ENCODE data around the gene PSMD8.
"Not testable (repeated sequence)": the region's sequence is repeated elsewhere in the genome, so short reads cannot be mapped to it uniquely, and the experiment has no call there.

Gene PSMD8

GRCh38 chr19:38339011-38339410 lies 35.4 kb upstream of the PSMD8 start:
- not testable (repeated sequence) for H3K9me3 ChIP-seq (replicated peaks in 1 of 2; ENCODE audit: control insufficient read depth in 2 of 2, insufficient read depth in 1 of 2, low read depth in 1 of 2, low read length in 2 of 2); H3K36me3 ChIP-seq (replicated peaks in 1 of 2; ENCODE audit: control insufficient read depth in 2 of 2, insufficient read depth in 2 of 2, low read length in 2 of 2); H4K8ac ChIP-seq (ENCODE audit: low read depth, low read length); H4K91ac ChIP-seq (ENCODE audit: low read depth, low read length, poor library complexity); H3K79me1 ChIP-seq (ENCODE audit: low read depth, low read length); H3K4me2 ChIP-seq (ENCODE audit: insufficient read depth, low read length, poor library complexity, severe bottlenecking); H2BK12ac ChIP-seq (ENCODE audit: low read length); H3K9ac ChIP-seq (ENCODE audit: low read depth, low read length, poor library complexity); DNase-seq (ENCODE audit: low spot score); H3K18ac ChIP-seq (ENCODE audit: low read length); H3K4me3 ChIP-seq (ENCODE audit: low read length in 2 of 2); H3K4ac ChIP-seq (ENCODE audit: low read length); H2AK5ac ChIP-seq (ENCODE audit: low read depth, low read length); H3K14ac ChIP-seq (ENCODE audit: low read length); H3K27me3 ChIP-seq (ENCODE audit: control insufficient read depth in 3 of 3, insufficient read depth in 3 of 3, low read depth in 1 of 3, low read length in 3 of 3); H2BK15ac ChIP-seq (ENCODE audit: low read length); H2AFZ ChIP-seq (ENCODE audit: low read length); H2BK5ac ChIP-seq (ENCODE audit: low read length); H3K23ac ChIP-seq (ENCODE audit: low read depth, low read length, poor library complexity); H2BK120ac ChIP-seq (ENCODE audit: low read depth, low read length)
- Histone ChIP-seq H3K4me1 (ENCODE audit: control insufficient read depth in 2 of 2, insufficient read depth in 1 of 2, low read depth in 1 of 2, low read length in 2 of 2) (peaks cover 9 to 11% of the 10 kb centered on the region in 2 donors), H3K27ac (replicated peaks; ENCODE audit: low read length) (peak overlapping the region; percentile 66)
- WGBS, 2 donors (ENCODE audit: extremely low coverage in 2 of 2, insufficient read length in 2 of 2, insufficient replicate concordance in 1 of 2), result no CpG with 5 or more reads among the region's 4 CpGs

- peaks cover 0 to 3% of the 10 kb centered on the region in 2 donors for H3K9me3 ChIP-seq (replicated peaks in 1 of 2; ENCODE audit: control insufficient read depth in 2 of 2, insufficient read depth in 1 of 2, low read depth in 1 of 2, low read length in 2 of 2)
- H3K27me3 ChIP-seq (ENCODE audit: control insufficient read depth in 3 of 3, insufficient read depth in 3 of 3, low read depth in 1 of 3, low read length in 3 of 3), result no peaks in the 10 kb centered on the region
- no peak overlapping the region for H3K14ac ChIP-seq (ENCODE audit: low read length)
- H4K8ac ChIP-seq (ENCODE audit: low read depth, low read length), result no peak overlapping the region
- WGBS, 2 donors (ENCODE audit: extremely low coverage in 2 of 2, insufficient read length in 2 of 2, insufficient replicate concordance in 1 of 2), result no CpG with 5 or more reads among the region's 2 CpGs
- no peak overlapping the region for H3K9ac ChIP-seq (ENCODE audit: low read depth, low read length, poor library complexity)
- H3K4me3 ChIP-seq (ENCODE audit: low read length in 2 of 2), result no peak overlapping the region
- no peaks in the 10 kb centered on the region for H3K79me1 ChIP-seq (ENCODE audit: low read depth, low read length)
- no peak overlapping the region for H2BK12ac ChIP-seq (ENCODE audit: low read length)
- no peak overlapping the region for H2AFZ ChIP-seq (ENCODE audit: low read length)
- DNase-seq (ENCODE audit: low spot score), result no peak
- no peak overlapping the region for H4K91ac ChIP-seq (ENCODE audit: low read depth, low read length, poor library complexity)
- H2BK5ac ChIP-seq (ENCODE audit: low read length), result no peak overlapping the region
- peaks cover 9 to 11% of the 10 kb centered on the region in 2 donors for H3K4me1 ChIP-seq (ENCODE audit: control insufficient read depth in 2 of 2, insufficient read depth in 1 of 2, low read depth in 1 of 2, low read length in 2 of 2)
- no peak overlapping the region for H2BK120ac ChIP-seq (ENCODE audit: low read depth, low read length)
- H3K27ac ChIP-seq (replicated peaks; ENCODE audit: low read length), result no peak overlapping the region
- H3K18ac ChIP-seq (ENCODE audit: low read length), result peak overlapping the region; percentile 79
- no peak overlapping the region for H2BK15ac ChIP-seq (ENCODE audit: low read length)
- no peak overlapping the region for H3K4me2 ChIP-seq (ENCODE audit: insufficient read depth, low read length, poor library complexity, severe bottlenecking)
- no peaks in the 10 kb centered on the region for H3K36me3 ChIP-seq (replicated peaks in 1 of 2; ENCODE audit: control insufficient read depth in 2 of 2, insufficient read depth in 2 of 2, low read length in 2 of 2)
- H3K4ac ChIP-seq (ENCODE audit: low read length), result no peak overlapping the region
- H3K23ac ChIP-seq (ENCODE audit: low read depth, low read length, poor library complexity), result no peak overlapping the region
- no peak overlapping the region for H2AK5ac ChIP-seq (ENCODE audit: low read depth, low read length)
These were observed 33.4 kb upstream of the PSMD8 start for GRCh38 chr19:38340927-38341326.

GRCh38 chr19:38346837-38347236 lies 27.5 kb upstream of the PSMD8 start:
- no peak overlapping the region for H3K9ac ChIP-seq (ENCODE audit: low read depth, low read length, poor library complexity)
- H3K14ac ChIP-seq (ENCODE audit: low read length), result no peak overlapping the region
- no peak overlapping the region for H2BK12ac ChIP-seq (ENCODE audit: low read length)
- no peak overlapping the region for H3K18ac ChIP-seq (ENCODE audit: low read length)
- H3K9me3 ChIP-seq (replicated peaks in 1 of 2; ENCODE audit: control insufficient read depth in 2 of 2, insufficient read depth in 1 of 2, low read depth in 1 of 2, low read length in 2 of 2), result no peaks in the 10 kb centered on the region
- H2BK120ac ChIP-seq (ENCODE audit: low read depth, low read length), result no peak overlapping the region
- no peak overlapping the region for H2AK5ac ChIP-seq (ENCODE audit: low read depth, low read length)
- no peak overlapping the region for H3K27ac ChIP-seq (replicated peaks; ENCODE audit: low read length)
- H2AFZ ChIP-seq (ENCODE audit: low read length), result no peak overlapping the region
- H3K27me3 ChIP-seq (ENCODE audit: control insufficient read depth in 3 of 3, insufficient read depth in 3 of 3, low read depth in 1 of 3, low read length in 3 of 3), result no peaks in the 10 kb centered on the region
- H4K8ac ChIP-seq (ENCODE audit: low read depth, low read length), result no peak overlapping the region
- DNase-seq (ENCODE audit: low spot score), result no peak
- H3K4me1 ChIP-seq (ENCODE audit: control insufficient read depth in 2 of 2, insufficient read depth in 1 of 2, low read depth in 1 of 2, low read length in 2 of 2), result no peaks in the 10 kb centered on the region
- H3K4me2 ChIP-seq (ENCODE audit: insufficient read depth, low read length, poor library complexity, severe bottlenecking), result no peak overlapping the region
- no peak overlapping the region for H4K91ac ChIP-seq (ENCODE audit: low read depth, low read length, poor library complexity)
- no peak overlapping the region for H3K4ac ChIP-seq (ENCODE audit: low read length)
- WGBS, 2 donors (ENCODE audit: extremely low coverage in 2 of 2, insufficient read length in 2 of 2, insufficient replicate concordance in 1 of 2), result no CpG with 5 or more reads among the region's 4 CpGs
- no peak overlapping the region for H3K4me3 ChIP-seq (ENCODE audit: low read length in 2 of 2)
- H2BK5ac ChIP-seq (ENCODE audit: low read length), result no peak overlapping the region
- no peak overlapping the region for H3K23ac ChIP-seq (ENCODE audit: low read depth, low read length, poor library complexity)
- no peaks in the 10 kb centered on the region for H3K36me3 ChIP-seq (replicated peaks in 1 of 2; ENCODE audit: control insufficient read depth in 2 of 2, insufficient read depth in 2 of 2, low read length in 2 of 2)
- no peaks in the 10 kb centered on the region for H3K79me1 ChIP-seq (ENCODE audit: low read depth, low read length)
- no peak overlapping the region for H2BK15ac ChIP-seq (ENCODE audit: low read length)

- Histone ChIP-seq H3K36me3 (replicated peaks in 1 of 2; ENCODE audit: control insufficient read depth in 2 of 2, insufficient read depth in 2 of 2, low read length in 2 of 2) (no peaks in the 10 kb centered on the region), H2AFZ (ENCODE audit: low read length) (no peak overlapping the region), H3K27ac (replicated peaks; ENCODE audit: low read length) (no peak overlapping the region), H4K8ac (ENCODE audit: low read depth, low read length) (no peak overlapping the region), H3K4ac (ENCODE audit: low read length) (no peak overlapping the region), H3K4me3 (ENCODE audit: low read length in 2 of 2) (no peak overlapping the region), H3K14ac (ENCODE audit: low read length) (no peak overlapping the region), H3K18ac (ENCODE audit: low read length) (no peak overlapping the region), H3K27me3 (ENCODE audit: control insufficient read depth in 3 of 3, insufficient read depth in 3 of 3, low read depth in 1 of 3, low read length in 3 of 3) (no peaks in the 10 kb centered on the region), H4K91ac (ENCODE audit: low read depth, low read length, poor library complexity) (no peak overlapping the region), H3K4me2 (ENCODE audit: insufficient read depth, low read length, poor library complexity, severe bottlenecking) (no peak overlapping the region), H2BK120ac (ENCODE audit: low read depth, low read length) (no peak overlapping the region), H2BK12ac (ENCODE audit: low read length) (no peak overlapping the region), H2BK5ac (ENCODE audit: low read length) (no peak overlapping the region), H3K9ac (ENCODE audit: low read depth, low read length, poor library complexity) (no peak overlapping the region), H2BK15ac (ENCODE audit: low read length) (no peak overlapping the region), H2AK5ac (ENCODE audit: low read depth, low read length) (no peak overlapping the region), H3K9me3 (replicated peaks in 1 of 2; ENCODE audit: control insufficient read depth in 2 of 2, insufficient read depth in 1 of 2, low read depth in 1 of 2, low read length in 2 of 2) (no peaks in the 10 kb centered on the region), H3K23ac (ENCODE audit: low read depth, low read length, poor library complexity) (no peak overlapping the region), H3K79me1 (ENCODE audit: low read depth, low read length) (no peaks in the 10 kb centered on the region), H3K4me1 (ENCODE audit: control insufficient read depth in 2 of 2, insufficient read depth in 1 of 2, low read depth in 1 of 2, low read length in 2 of 2) (peaks cover 0 to 5% of the 10 kb centered on the region in 2 donors)
- no CpG with 5 or more reads among the region's 3 CpGs for WGBS, 2 donors (ENCODE audit: extremely low coverage in 2 of 2, insufficient read length in 2 of 2, insufficient replicate concordance in 1 of 2)
- no peak for DNase-seq (ENCODE audit: low spot score)
These were observed 23.5 kb upstream of the PSMD8 start for GRCh38 chr19:38350883-38351282.

All from neuronal stem cell (in vitro differentiated cells).